HG02763 (cell line): Measurements from ENCODE around the gene CTCFL.
"Not testable (repeated sequence)": the region's sequence is repeated elsewhere in the genome, so short reads cannot be mapped to it uniquely, and the experiment has no call there.

Source experiments
- ATAC-seq: cut with Tn5 transposase; IDR thresholded peaks from one replicate; pipeline ENCODE4 v1.9.1; 2021; ENCODE audit warnings: mild to moderate bottlenecking, moderate library complexity; ENCODE audit not compliant: unreplicated experiment

The CTCFL gene

DNA sequence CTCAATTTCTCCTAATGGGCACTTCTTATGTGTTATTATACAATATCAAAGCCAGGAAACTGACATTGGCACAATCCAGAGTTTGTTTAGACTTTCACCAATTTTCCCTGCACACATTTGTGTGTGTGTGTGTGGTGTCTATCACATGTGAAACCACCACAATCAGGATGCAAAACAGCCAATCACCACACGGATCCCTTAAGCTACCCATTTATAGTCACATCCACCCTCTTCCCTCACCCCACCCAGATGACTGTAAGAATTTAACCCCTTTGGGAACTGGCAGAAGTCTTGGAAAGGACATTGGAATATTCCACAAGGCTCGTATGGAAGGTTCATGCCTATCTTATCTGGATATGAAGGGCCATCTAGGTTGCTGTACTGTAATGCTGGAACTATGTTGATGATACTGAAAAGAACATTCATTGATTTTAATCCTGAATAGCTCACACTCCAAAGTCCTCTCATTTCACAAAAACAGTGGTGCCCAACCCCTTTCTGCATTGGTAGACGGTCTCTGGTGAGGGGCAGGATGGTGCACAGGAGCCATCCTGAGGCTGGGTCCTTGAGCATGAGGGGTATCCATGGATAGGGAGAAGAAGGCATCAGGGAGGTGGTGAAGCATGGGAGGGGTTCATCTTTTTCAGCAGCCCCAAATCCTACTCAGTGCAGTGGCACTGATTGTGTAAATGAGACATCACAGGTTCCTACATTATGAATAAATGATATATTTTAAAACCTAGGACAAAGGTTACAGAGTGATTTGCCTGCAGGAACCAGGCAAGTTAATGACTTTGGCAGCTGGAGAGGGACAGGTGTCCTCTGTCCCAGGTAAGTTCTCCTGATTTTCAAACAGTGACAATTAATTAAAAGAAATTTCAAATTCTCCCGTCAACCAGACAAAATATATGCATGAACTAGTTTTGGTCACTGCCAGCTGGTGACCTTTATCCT is 12.1 kb upstream of the CTCFL start:
- no peak for ATAC-seq

DNA sequence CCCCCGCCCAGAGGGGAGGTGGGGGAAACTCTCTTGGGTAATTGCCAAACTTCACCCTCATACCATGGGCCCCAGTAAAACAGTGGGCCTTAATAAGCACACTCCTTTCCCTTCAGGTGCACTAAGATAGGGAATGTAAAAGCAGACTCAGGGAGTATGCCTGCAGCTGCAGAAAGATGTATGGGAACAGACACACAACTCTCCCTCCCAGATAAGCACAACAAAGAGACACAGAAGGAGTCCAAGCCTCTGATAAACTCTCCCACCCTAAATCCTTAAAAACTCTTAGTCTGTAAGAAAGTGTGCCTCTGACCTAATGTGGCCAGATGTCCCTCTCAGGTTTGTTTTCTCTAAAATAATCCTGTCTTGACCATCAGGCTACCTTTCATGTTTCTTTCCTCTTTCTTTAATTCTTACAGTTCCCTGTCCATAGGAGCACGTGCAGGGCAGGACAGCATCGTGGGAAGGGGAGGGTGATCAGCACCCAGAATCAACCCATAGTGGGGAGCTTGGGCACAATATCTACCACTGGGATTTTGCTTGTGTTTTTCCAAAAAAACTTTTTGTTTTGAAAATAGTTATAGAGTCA is 11.3 kb upstream of the CTCFL start:
- no peak for ATAC-seq

DNA sequence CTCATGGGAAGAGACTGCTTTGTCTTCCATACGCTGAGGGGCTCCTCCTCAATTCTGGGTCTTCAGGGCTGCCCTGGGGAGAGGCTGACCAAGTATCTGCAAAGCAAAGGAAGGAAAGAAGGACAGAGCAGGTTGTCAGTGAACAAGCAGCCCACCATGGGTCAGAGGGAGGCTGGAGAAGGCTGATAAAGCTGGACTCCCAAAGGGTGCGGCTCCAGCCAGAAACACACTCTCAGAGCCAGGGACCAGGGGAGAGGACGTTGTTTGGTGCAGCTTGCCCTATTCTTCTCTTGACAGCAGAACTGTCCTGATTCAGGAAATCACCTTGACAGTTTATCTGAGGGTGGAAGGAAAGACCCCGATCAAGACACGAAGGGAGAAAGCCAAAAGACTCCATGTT is 10.4 kb upstream of the CTCFL start:
- ATAC-seq = no peak

DNA sequence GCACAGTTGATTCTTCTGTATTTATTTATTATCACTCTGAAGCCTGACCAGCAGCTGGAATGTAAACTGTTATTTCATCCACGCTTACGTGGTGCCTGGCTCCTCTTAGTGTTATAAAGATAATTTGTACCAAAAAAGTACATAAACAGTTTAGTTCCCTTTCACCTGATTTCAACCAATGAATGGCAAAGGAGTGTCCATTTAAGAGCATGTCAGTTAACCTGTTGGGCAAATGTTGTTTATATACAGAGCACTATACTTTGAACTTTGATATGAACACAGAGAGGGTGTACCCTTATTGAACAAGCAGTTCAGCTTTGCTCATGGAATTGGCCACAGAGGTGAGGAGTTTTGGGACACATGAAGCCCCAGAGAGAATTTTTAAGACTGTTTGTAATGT is 7.2 kb upstream of the CTCFL start:
- no peak for ATAC-seq

DNA sequence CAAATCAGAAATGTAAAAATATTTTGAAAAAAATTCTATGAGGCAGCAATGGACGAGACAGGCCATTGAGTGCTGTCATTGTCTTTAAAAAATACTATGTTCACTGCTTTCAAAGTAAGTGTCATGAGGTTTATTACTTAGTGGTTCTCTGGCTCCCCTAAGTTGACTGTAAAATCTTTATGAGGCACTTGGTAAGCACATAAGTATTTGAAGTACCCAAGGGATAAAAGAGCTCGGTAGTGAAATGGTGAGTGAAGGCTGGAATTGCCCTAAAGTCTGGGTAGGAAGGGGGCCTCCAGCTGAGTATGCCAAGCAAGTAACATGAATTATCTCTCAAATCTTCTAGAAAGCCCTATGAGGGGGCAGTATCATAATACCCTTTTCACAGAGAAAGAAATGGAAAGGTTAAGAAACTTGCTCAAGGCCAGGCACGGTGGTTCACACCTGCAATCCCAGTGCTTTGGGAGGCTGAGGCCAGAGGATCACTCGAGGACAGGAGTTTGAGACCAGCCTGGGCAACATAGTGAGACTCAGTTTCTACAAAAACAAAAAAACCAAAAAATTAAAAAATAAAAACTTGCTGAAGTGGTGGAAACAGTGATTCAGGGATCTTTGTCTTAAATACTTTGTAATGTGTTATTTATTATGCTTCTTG is 5.5 kb upstream of the CTCFL start:
- no peak for ATAC-seq

DNA sequence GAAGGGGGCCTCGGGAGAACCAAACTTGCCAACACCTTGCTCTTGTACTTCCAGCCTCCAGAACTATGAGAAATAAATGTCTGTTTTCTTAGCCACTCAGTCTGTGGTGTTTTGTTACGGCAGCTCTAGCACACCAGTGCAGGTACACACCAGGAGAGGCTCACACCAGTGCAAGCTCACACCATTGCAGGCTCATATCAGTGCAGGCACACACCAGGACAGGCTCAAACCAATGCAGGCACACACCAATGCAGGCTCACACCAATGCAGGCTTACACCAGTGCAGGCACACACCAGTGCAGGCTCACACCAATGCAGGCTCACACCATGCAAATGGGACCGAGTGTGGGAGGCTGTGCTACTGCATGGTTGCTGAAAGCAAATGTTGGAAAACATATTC is 4.9 kb upstream of the CTCFL start:
- no peak for ATAC-seq

DNA sequence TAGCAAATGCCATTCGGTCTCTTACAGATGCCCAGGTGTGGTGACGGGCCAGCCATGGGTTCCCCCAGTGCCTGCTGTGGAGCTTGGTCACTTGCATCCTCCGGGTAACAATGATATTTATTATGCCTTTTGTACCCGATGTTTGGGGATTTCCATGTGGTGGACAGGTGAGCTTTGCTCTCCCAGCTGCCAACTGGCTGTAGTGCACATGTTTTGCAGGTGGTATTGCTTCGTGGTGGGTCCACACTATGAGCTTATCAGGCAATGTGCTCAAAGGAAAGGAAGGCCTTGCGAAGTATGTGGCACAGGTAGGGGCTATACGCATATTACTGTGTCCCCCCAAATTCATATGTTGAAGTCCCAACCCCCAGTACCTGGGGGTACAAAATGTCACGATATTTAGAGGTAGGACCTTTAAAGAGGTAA is 4.2 kb upstream of the CTCFL start:
- ATAC-seq = no peak

DNA sequence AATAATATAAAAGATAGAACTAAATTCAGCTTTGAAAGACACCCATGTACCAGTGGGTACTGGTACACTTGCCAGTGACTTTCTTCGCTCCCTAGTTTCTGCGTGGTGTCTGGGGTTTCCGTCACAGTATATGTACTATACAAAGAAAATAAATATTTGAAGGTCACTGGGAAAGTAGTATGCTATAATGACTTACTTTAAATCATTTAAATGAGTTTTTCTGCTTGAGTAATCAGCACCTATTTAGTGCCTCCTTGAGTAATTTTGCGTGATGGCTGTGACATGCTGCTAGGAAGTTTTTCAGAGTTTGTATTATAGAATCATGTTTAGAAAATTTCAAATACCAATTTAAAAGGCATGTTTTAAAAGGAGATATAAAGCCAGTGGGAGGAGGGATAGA is 3.2 kb upstream of the CTCFL start:
- ATAC-seq = no peak

DNA sequence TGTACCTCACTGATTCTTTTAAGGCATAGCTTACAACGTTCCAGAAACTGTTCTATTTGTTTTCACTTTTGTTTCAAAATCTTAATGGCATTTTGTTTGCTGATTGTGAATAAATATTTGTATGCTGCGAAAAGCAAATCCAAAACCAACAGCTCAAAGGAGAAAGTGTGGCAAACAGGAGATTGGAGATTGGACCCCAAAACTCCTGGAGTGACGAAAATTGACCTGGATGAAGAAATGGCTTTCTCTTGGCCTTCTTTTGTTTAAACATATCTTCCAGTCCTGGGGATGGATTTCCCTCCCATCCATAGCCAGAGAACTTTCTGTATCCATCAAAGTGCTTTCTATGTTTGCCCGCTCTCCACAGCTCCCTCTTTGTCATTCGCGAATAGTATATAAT is 2.8 kb upstream of the CTCFL start:
- no peak for ATAC-seq

DNA sequence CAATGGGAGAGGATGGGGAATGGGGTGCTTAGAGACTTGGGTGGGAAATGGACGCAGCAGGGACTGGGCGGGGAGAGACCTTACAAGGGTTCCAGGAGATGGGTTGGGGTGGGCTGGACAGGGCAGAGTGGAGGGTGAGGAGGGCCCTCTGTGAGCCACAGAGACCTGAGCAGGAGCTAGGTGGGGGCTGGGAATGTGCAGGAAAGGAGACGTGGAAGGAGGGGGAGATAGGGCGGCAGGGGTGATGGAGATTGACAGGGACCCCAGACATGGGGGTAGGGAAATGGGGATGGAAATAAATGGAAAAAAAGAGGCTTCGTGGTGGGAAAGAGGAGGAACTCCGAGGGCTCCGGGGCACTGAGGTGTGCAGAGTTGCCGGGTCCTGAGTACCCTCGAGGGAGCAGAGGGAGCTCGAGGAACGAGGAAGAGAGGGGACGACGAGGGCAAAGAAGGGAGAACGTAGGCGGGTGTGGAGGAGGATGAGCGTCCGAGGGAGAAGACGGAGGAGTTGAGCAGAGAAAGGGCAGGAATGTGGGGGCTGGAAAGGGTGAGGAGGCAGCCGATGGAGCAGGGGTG is 2.0 kb upstream of the CTCFL start:
- no peak for ATAC-seq

DNA sequence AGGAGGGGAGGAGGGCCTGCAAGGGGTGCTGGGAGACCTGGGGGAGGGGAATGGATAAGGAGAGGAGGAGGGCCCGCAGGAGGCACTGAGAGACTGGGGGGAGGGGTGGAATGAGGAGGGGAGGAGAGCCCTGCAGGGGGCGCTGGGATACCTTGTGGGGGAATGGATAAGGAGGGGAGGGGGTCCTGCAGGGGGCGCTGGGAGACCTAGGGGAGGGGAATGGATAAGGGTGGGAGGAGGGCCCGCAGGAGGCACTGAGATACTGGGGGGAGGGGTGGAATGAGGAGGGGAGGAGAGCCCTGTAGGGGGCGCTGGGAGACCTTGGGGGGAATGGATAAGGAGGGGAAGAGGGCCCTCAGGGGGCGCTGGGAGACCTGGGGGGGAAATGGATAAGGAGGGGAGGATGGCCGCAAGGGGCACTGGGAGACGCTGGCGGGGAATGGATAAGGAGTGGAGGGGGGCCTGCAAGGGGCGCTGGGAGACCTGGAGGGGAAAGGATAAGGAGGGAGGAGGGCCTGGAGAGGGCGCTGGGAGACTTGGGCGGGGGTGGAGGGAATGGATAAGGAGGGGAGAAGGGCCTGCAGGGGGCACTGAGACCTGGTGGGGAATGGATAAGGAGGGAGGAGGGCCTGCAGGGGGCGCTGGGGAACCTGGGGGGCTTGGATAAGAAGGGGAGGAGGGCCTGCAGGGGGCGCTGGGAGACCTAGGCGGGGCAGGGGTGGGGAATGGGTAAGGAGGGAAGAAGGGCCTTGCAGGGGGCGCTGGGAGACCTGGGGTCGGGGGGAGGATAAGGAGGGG is 1.3 kb upstream of the CTCFL start:
- no peak for ATAC-seq

DNA sequence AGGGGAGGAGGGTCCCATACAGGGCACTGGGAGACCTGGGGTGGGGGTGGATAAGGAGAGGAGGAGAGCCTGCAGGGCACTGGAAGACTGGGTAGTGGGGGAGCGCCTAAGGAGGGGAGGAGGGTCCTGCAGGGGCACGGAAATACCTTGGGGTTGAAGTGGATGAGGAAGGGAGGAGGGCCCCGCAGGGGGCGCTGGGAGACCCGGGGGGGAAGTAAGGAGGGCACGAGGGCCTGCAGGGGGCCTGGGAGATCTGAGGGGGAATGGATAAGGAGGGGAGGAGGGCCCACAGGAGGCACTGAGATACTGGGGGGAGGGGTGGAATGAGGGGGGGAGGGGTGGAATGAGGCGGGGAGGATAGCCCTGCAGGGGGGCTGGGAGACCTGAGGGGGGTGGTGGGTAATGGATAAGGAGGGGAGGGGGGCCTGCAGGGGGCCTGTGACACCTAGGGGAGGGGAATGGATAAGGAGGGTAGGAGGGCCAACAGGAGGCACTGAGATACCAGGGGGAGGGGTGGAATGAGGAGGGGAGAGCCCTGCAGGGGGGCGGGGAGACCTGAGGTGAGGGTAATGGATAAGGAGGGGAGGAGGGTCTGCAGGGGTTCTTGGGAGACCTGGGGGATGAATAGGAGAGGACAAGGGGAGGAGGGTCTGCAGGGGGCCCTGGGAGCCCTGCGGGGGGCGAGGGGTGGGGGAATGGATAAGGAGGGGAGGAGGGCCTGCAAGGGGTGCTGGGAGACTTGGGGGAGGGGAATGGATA is 567 bp upstream of the CTCFL start:
- ATAC-seq = no peak

DNA sequence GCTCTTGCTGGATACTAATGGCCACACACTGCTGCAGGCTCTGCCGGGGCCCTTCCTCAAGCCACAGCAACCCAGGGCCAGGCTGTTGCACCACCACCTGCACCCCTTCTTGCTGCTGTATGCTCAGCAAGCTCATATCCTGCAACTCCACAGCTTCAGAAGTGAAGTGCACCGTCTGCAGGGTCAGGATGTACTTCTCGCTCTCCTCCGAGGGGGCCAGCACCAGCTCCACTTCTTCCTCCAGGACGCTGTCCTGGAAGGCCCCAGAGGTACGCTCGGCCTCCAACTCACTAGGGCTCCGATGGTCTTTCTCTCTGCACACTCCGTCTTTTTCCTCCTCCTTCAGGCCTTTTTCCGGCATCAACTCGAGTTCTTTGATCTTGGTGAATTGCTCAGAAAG is 1.2 kb downstream of the CTCFL start:
- ATAC-seq = no peak

DNA sequence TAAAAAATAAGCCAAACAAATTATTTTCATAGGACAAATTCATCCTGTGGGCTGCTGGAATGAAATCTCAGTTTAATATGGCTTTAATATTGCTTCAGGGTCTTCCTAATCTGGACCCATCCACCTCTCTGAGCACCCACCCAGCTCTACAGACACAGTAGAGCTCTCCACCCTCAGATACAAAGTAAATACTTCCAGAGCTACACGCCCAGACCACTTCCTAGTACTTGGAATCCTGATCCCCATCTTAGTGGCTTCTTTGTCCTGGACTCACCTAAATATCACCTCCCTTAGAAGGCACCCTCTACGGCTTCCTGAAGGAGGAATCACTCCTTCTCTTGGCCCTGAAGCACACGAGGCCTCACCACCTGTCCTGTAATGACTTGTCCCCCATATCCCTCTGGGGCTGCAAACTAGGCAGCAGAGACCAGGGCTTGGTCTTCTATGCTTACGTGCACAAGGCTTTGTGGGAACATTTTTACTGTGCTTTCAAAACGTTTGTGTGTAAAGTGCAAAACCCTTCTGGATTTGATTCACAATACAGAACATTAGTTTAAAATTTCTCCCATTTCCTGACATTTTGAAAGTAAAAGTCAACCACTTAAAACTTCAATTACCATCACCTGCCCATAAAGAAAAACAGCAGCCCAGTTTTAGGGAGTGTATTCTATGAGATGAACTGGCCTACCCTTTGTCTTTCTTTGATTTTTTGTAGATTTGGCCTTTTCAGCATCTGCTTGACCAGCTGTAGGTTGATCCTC is 2.4 kb downstream of the CTCFL start:
- ATAC-seq = no peak

DNA sequence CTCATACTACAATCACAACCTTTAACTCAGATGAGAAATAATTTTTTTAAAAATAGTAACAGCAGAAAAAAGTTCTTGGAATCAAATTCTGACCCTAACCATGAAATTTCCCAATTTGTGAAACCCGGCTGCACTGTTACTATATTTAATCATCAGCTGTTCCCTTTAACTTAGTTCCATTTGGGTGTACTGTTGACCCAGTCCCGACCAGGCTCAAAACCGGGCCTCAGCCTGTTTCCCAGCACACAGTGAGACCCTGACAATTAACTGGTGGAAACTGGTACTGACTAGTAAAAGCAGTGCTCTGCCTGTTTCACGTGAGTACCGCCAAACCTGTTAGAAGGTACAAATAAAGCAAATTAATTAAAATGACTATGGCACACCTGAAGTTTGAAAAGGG is 7.0 kb downstream of the CTCFL start:
- ATAC-seq = no peak

DNA sequence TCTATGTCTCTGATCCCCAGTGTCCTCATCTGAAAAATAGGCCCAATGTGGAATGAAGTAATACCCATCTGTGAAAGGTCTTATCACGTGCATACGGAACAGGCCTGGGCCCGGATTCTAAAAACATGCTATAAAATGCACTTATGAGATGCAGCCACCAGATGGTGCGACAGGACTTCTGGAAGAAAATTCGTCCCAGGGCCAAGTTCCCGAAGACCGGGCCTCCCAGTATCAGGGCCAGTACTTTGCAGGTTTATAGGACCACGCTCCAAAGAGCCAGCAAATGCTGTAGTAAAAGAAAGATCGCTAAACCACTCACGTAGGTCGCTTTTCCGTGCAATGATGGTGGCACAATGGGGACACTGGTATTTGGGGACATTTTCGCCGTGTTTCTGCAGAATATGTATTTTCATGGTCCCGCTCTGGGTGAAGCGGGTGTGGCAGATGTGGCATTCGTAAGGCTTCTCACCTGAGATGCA is 10.6 kb downstream of the CTCFL start:
- no peak for ATAC-seq

DNA sequence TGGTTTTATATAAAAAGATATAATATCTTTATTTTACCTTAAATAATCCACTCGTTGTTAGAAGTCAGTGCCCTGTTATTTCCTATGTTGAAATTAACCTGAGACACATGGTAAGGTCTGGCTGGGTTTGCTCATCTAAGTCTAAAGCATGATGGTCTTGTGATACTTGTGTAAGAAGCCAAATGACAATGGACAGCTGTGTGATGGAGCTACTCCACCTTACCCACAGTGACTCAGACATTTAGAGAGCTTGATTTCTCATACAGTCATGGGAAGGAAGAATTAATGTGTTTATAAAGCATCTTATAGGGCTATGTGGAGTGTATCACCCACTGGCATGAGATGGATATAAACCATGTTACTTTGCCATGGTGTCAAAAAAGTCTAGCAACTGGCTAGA is 11.7 kb downstream of the CTCFL start:
- no peak for ATAC-seq

DNA sequence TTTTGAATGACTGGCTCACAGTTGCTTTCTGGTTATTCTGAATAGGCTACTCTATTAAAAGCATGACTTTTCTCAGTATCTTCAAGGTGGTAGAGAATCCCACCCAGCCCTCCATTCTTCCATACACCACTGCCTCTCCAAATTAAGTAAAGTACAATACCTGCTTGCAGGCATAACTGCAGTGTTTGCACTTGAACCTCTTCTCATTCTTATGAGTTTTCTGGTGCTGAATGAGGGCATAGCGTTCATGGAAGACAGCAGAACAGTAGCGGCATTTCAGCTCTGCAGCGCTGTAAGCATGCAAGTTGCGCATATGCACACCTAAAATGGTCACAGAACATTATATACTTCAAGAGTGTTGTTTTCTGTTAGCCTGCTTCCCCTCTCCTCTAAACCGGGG is 12.5 kb downstream of the CTCFL start:
- no peak for ATAC-seq

DNA sequence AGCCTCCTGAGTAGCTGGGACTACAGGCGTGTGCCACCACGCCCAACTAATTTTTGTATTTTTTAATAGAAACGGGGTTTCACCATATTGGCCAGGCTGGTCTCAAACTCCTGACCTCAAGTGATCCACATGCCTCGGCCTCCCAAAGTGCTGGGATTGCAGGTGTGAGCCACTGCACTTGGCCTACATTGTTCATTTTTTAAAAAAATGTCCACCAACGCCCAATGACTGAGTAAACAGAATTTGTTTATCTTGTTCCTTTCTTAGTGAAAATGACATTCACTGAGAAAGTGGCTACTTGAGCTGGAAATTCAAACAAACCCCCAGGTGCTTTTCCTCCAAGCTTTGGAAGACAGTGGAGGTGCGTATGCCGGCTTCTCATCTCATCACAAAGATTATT is 13.2 kb downstream of the CTCFL start:
- ATAC-seq = not testable (repeated sequence)
